IMR-90 (cell line): ENCODE measurements around the gene WFDC5. TPM values are rescaled to one million over a fixed set of nuclear protein-coding genes. Genes with fewer than 3 reads are reported as not detected.

Experiments used
- ATAC-seq: fragments of 200-7000 bp; cut with Tn5 transposase; 2 replicates; pipeline ENCODE4 v1.9.1; 2020; ENCODE audit warnings: low read depth, mild to moderate bottlenecking, moderate library complexity
- BruUV-seq: library from RNA; stranded (reverse); fragments of 400-500 nt; replicated peaks from 2 replicates; lab custom pipeline; 2021; lab: Mats Ljungman, UMichigan
- CTCF ChIA-PET: fragments of 300-600 bp; formaldehyde crosslinking; extraction: SDS; loops from one replicate; lab custom pipeline; 2021; ENCODE audit warnings: antibody characterized with exemption; lab: Yijun Ruan, JAX
- POLR2A ChIA-PET: fragments of 300-600 bp; sonication (Branson Sonifier 250); formaldehyde crosslinking; loops from one replicate; lab custom pipeline; 2022; ENCODE audit warnings: antibody characterized with exemption; ENCODE audit not compliant: unreplicated experiment; lab: Charles Lee
- DNase-seq: peaks from one replicate; pipeline ENCODE4 v3.0.0; 2013
- H2AFZ ChIP-seq: replicated peaks from 2 replicates; pipeline ENCODE3; 2013; ENCODE audit warnings: low read length, mild to moderate bottlenecking; ENCODE audit not compliant: poor library complexity
- H2AK5ac ChIP-seq: 2 replicates; pipeline ENCODE4 v1.6.1; 2013; ENCODE audit warnings: low read depth, low read length, inconsistent platforms
- H2AK9ac ChIP-seq: replicated peaks from 2 replicates; pipeline ENCODE3; 2013; ENCODE audit warnings: mild to moderate bottlenecking, low read depth, low read length, moderate library complexity; ENCODE audit not compliant: poor library complexity
- H2BK120ac ChIP-seq: 2 replicates; pipeline ENCODE4 v1.6.1; 2013; ENCODE audit warnings: low read depth, low read length, inconsistent platforms
- H2BK15ac ChIP-seq: 3 replicates; pipeline ENCODE4 v1.6.1; 2013; ENCODE audit warnings: low read depth, low read length, inconsistent platforms
- H2BK20ac ChIP-seq: 2 replicates; pipeline ENCODE4 v1.6.1; 2013; ENCODE audit warnings: low read depth, mild to moderate bottlenecking, inconsistent platforms, low read length, moderate library complexity
- H2BK5ac ChIP-seq: 2 replicates; pipeline ENCODE4 v1.6.1; 2013; ENCODE audit warnings: mild to moderate bottlenecking, low read depth, low read length, inconsistent platforms; ENCODE audit not compliant: poor library complexity, severe bottlenecking
- H3K14ac ChIP-seq: replicated peaks from 2 replicates; pipeline ENCODE4 v1.6.1; 2013; ENCODE audit warnings: low read depth, low read length, inconsistent platforms
- H3K18ac ChIP-seq: 2 replicates; pipeline ENCODE4 v1.6.1; 2013; ENCODE audit warnings: low read depth, low read length, control low read depth
- H3K23ac ChIP-seq: 2 replicates; pipeline ENCODE4 v1.6.1; 2013; ENCODE audit warnings: low read depth, low read length, inconsistent platforms
- H3K27ac ChIP-seq: 2 replicates; pipeline ENCODE4 v1.5.1; 2013; ENCODE audit warnings: mild to moderate bottlenecking, control low read depth, low read length; ENCODE audit not compliant: insufficient read depth
- H3K27me3 ChIP-seq: 2 replicates; pipeline ENCODE4 v1.6.1; 2013; ENCODE audit warnings: low read length; ENCODE audit not compliant: control insufficient read depth, insufficient read depth
- H3K36me3 ChIP-seq: 2 replicates; pipeline ENCODE4 v1.6.1; 2013; ENCODE audit warnings: low read length, mixed read lengths; ENCODE audit not compliant: control insufficient read depth, insufficient read depth
- H3K4ac ChIP-seq: 2 replicates; pipeline ENCODE4 v1.6.1; 2013; ENCODE audit warnings: low read depth, low read length, inconsistent platforms
- H3K4me1 ChIP-seq: 2 replicates; pipeline ENCODE4 v1.6.1; 2013; ENCODE audit warnings: low read length, mixed read lengths; ENCODE audit not compliant: control insufficient read depth, insufficient read depth
- H3K4me2 ChIP-seq: 2 replicates; pipeline ENCODE4 v1.6.1; 2013; ENCODE audit warnings: low read depth, mild to moderate bottlenecking, control low read depth, low read length, moderate library complexity
- H3K4me3 ChIP-seq: 2 replicates; pipeline ENCODE4 v1.5.1; 2013; ENCODE audit warnings: low read depth, mild to moderate bottlenecking, control low read depth, low read length, moderate library complexity; ENCODE audit not compliant: insufficient read depth
- H3K56ac ChIP-seq: 2 replicates; pipeline ENCODE4 v1.6.1; 2013; ENCODE audit warnings: low read length, inconsistent platforms; ENCODE audit not compliant: insufficient read depth; ENCODE audit errors: extremely low read depth
- H3K79me1 ChIP-seq, 2 experiments: 2 replicates each; pipeline ENCODE4 v1.6.1; 2013; ENCODE audit warnings: low read length in 2 of 2, inconsistent platforms in 1 of 2, low read depth in 1 of 2
- H3K9ac ChIP-seq: 2 replicates; pipeline ENCODE4 v1.6.1; 2013; ENCODE audit warnings: low read depth, low read length, control low read depth
- H3K9me1 ChIP-seq: 2 replicates; pipeline ENCODE4 v1.6.1; 2013; ENCODE audit warnings: low read length, inconsistent platforms; ENCODE audit not compliant: insufficient read depth
- H3K9me3 ChIP-seq: 2 replicates; pipeline ENCODE4 v1.6.1; 2013; ENCODE audit warnings: low read length; ENCODE audit not compliant: control insufficient read depth, insufficient read depth
- H4K20me1 ChIP-seq: 2 replicates; pipeline ENCODE4 v1.6.1; 2013; ENCODE audit warnings: low read length, inconsistent platforms; ENCODE audit not compliant: insufficient read depth
- H4K5ac ChIP-seq: 2 replicates; pipeline ENCODE4 v1.6.1; 2013; ENCODE audit warnings: mild to moderate bottlenecking, low read depth, low read length, control low read depth
- H4K8ac ChIP-seq, 2 experiments: 2 replicates each; pipeline ENCODE4 v1.6.1; 2013; ENCODE audit warnings: low read depth in 2 of 2, low read length in 2 of 2, control low read depth in 1 of 2, inconsistent platforms in 1 of 2
- H4K91ac ChIP-seq: 2 replicates; pipeline ENCODE4 v1.6.1; 2013; ENCODE audit warnings: low read depth, low read length, inconsistent platforms; ENCODE audit not compliant: insufficient read depth
- BHLHE40 ChIP-seq: fragments of 150-350 bp; IDR thresholded peaks from 2 replicates; pipeline ENCODE4 v1.6.1; 2016; ENCODE audit warnings: mild to moderate bottlenecking, low read depth, low read length
- CEBPB ChIP-seq: IDR thresholded peaks from 2 replicates; pipeline ENCODE4 v1.6.1; 2012; ENCODE audit warnings: low read depth, low read length, improper control_type of control experiment
- CHD1 ChIP-seq: IDR thresholded peaks from 2 replicates; pipeline ENCODE4 v1.6.1; 2012; ENCODE audit warnings: low read depth, low read length, improper control_type of control experiment
- CTCF ChIP-seq: conservative IDR thresholded peaks from 2 replicates; pipeline ENCODE4 v1.5.1; 2012; ENCODE audit warnings: mild to moderate bottlenecking, low read depth, low read length, improper control_type of control experiment
- ELK1 ChIP-seq: fragments of 150-350 bp; IDR thresholded peaks from 2 replicates; pipeline ENCODE4 v1.6.1; 2016; ENCODE audit warnings: low read depth, mild to moderate bottlenecking, low read length, moderate library complexity, borderline replicate concordance
- FOS ChIP-seq: fragments of 150-350 bp; IDR thresholded peaks from 2 replicates; pipeline ENCODE4 v1.6.1; 2016; ENCODE audit warnings: low read depth, low read length
- MAFK ChIP-seq: IDR thresholded peaks from 2 replicates; pipeline ENCODE4 v1.6.1; 2012; ENCODE audit warnings: low read depth, low read length, improper control_type of control experiment
- MAZ ChIP-seq: IDR thresholded peaks from 2 replicates; pipeline ENCODE4 v1.6.1; 2012; ENCODE audit warnings: low read depth, mild to moderate bottlenecking, low read length, improper control_type of control experiment, moderate library complexity, borderline replicate concordance
- MXI1 ChIP-seq: IDR thresholded peaks from 2 replicates; pipeline ENCODE4 v1.6.1; 2012; ENCODE audit warnings: low read depth, mild to moderate bottlenecking, low read length, moderate library complexity, borderline replicate concordance
- NFE2L2 ChIP-seq: fragments of 150-350 bp; IDR thresholded peaks from 2 replicates; pipeline ENCODE4 v1.6.1; 2016; ENCODE audit warnings: low read depth, mild to moderate bottlenecking, low read length
- POLR2A ChIP-seq: IDR thresholded peaks from 2 replicates; pipeline ENCODE4 v1.6.1; 2012; ENCODE audit warnings: mild to moderate bottlenecking, low read depth, low read length
- RAD21 ChIP-seq: IDR thresholded peaks from 2 replicates; pipeline ENCODE4 v1.6.1; 2012; ENCODE audit warnings: low read length, improper control_type of control experiment
- RCOR1 ChIP-seq: IDR thresholded peaks from 2 replicates; pipeline ENCODE4 v1.6.1; 2012; ENCODE audit warnings: mild to moderate bottlenecking, low read length, improper control_type of control experiment; ENCODE audit not compliant: insufficient replicate concordance
- RFX5 ChIP-seq: IDR thresholded peaks from 2 replicates; pipeline ENCODE4 v1.8.0; 2012; ENCODE audit warnings: low read depth, mild to moderate bottlenecking, low read length, moderate library complexity
- SMC3 ChIP-seq: fragments of 150-350 bp; IDR thresholded peaks from 2 replicates; pipeline ENCODE4 v1.6.1; 2016; ENCODE audit warnings: low read depth, mild to moderate bottlenecking, antibody characterized with exemption, low read length, moderate library complexity
- USF2 ChIP-seq: fragments of 150-350 bp; IDR thresholded peaks from 2 replicates; pipeline ENCODE4 v1.6.1; 2017; ENCODE audit warnings: mild to moderate bottlenecking, antibody characterized with exemption, low read length, low read depth
- WGBS, 2 experiments: methylation state at CpG; one replicate each; pipeline versions ENCODE4 v1.1.5 to v1.1.7; 2013; ENCODE audit warnings: missing lambda C conversion rate in 2 of 2; ENCODE audit not compliant: insufficient read length in 1 of 2; ENCODE audit errors: extremely low coverage in 2 of 2; 5-methylcytosine and 5-hydroxymethylcytosine counted together
- dilution Hi-C: fragments of 300-500 bp; cut with HindIII; formaldehyde crosslinking; loops from one replicate; pipeline ENCODE4 v1.14.3; 2018; ENCODE audit warnings: low sequenced_read_pairs; ENCODE audit not compliant: unreplicated experiment
- in situ Hi-C: fragments of 300-500 bp; cut with MboI; formaldehyde crosslinking; loops from 3 replicates; pipeline ENCODE4 v1.14.3; 2019; ENCODE audit warnings: low sequenced_read_pairs, inconsistent platforms, mixed read lengths
- intact Hi-C: fragments of 100-400 bp; cut with micrococcal nuclease; formaldehyde crosslinking; loops from 2 replicates; pipeline ENCODE4 v1.10.0; 2022
- polyA plus RNA-seq, 3 experiments: library from polyadenylated mRNA; depleted of rRNA; stranded (reverse); fragments of >200 nt; gene quantifications; 2 replicates each; pipeline ENCODE4 v1.2.3, GENCODE V29; 2012; ENCODE audit warnings: low replicate concordance in 1 of 3
- total RNA-seq: library from RNA; depleted of rRNA; stranded (reverse); fragments of >200 nt; gene quantifications from 2 replicates; pipeline ENCODE4 v1.2.3, GENCODE V29; 2012

The WFDC5 gene
- total and polyA plus RNA-seq, 2 of the 4 experiments (the other 2 are of a cell fraction), result not detected

- CTCF ChIA-PET, result interaction anchor here (0.5 to 0.8 kb wide), 2 partner anchors 66 to 587 kb away, joined by 4 to 6 read pairs; no protein-coding TSS in a partner anchor
- Histone ChIP-seq H3K27ac (no peak overlapping the region), H2AK5ac (no peak overlapping the region), H3K4ac (no peak overlapping the region), H2BK120ac (no peak overlapping the region), H3K4me1 (no peaks in the 10 kb centered on the region), H2AFZ (no peak overlapping the region), H4K91ac (no peak overlapping the region), H4K20me1 (no peaks in the 10 kb centered on the region), H3K14ac (no peak overlapping the region), H2AK9ac (no peak overlapping the region), H4K8ac (no peak overlapping the region), H2BK20ac (no peak overlapping the region), H3K4me2 (no peak overlapping the region), H2BK15ac (no peak overlapping the region), H3K9me3 (no peaks in the 10 kb centered on the region), H3K4me3 (no peak overlapping the region), H3K27me3 (peaks cover 34% of the 10 kb centered on the region), H3K9ac (no peak overlapping the region), H3K18ac (no peak overlapping the region), H3K79me1 (no peaks in the 10 kb centered on the region), H3K9me1 (no peaks in the 10 kb centered on the region), H4K5ac (no peak overlapping the region), H3K23ac (no peak overlapping the region), H2BK5ac (no peak overlapping the region), H3K36me3 (no peaks in the 10 kb centered on the region), H3K56ac (no peak overlapping the region)
- no peak for TF ChIP-seq SMC3
- no peak for TF ChIP-seq CTCF
- no peak for TF ChIP-seq CEBPB
- TF ChIP-seq POLR2A, result no peak
- no peak for TF ChIP-seq RFX5
- TF ChIP-seq FOS, result no peak
- no peak for TF ChIP-seq RAD21
- TF ChIP-seq MXI1, result no peak
- no peak for TF ChIP-seq USF2
- TF ChIP-seq CHD1, result no peak
- TF ChIP-seq RCOR1, result no peak
- TF ChIP-seq ELK1, result no peak
- TF ChIP-seq NFE2L2, result no peak
- TF ChIP-seq MAFK, result no peak
- no peak for TF ChIP-seq BHLHE40
- no peak for TF ChIP-seq MAZ
- no CpG with 5 or more reads among the region's 8 CpGs for WGBS, 2 experiments
- POLR2A ChIA-PET, result no interaction called here
- in situ Hi-C loops (loop anchor here (25.0 kb wide), 1 partner anchor 178 kb away; no protein-coding TSS in a partner anchor), dilution Hi-C loops (no loop called here), intact Hi-C loops (no loop called here)
- DNase-seq (no peak), ATAC-seq (no peak)
- no TSS peak for BruUV-seq
Observed at GRCh38 chr20:45109634-45110033, 5.3 kb downstream of the WFDC5 start.
